Type B pancreatic cell (in vitro differentiated cells): Measurements from ENCODE around the gene CNTRL. TPM values are rescaled to one million over a fixed set of nuclear protein-coding genes. Genes with fewer than 3 reads are reported as not detected.

ENCODE experiments used
- DNase-seq: peaks from one replicate; pipeline ENCODE4 v3.0.0; 2021; ENCODE audit warnings: mixed read lengths; ENCODE audit not compliant: unreplicated experiment; ENCODE audit errors: extremely low spot score
- H3K27ac Mint-ChIP-seq: 2 replicates; pipeline ENCODE4 v1.8.0; 2021; ENCODE audit warnings: mild to moderate bottlenecking, mixed read lengths
- H3K27me3 Mint-ChIP-seq: 2 replicates; pipeline ENCODE4 v1.8.0; 2021; ENCODE audit warnings: mixed read lengths
- H3K36me3 Mint-ChIP-seq: 2 replicates; pipeline ENCODE4 v1.8.0; 2021; ENCODE audit warnings: mixed read lengths
- H3K4me1 Mint-ChIP-seq: one replicate; pipeline ENCODE4 v1.8.0; 2021; ENCODE audit warnings: mixed read lengths; ENCODE audit not compliant: unreplicated experiment
- H3K4me3 Mint-ChIP-seq: 2 replicates; pipeline ENCODE4 v1.8.0; 2021; ENCODE audit warnings: mild to moderate bottlenecking, mixed read lengths
- H3K9me3 Mint-ChIP-seq: 2 replicates; pipeline ENCODE4 v1.8.0; 2021; ENCODE audit warnings: mixed read lengths
- CTCF ChIP-seq: fragments of 200-600 bp; sonication (generic); conservative IDR thresholded peaks from 2 replicates; pipeline ENCODE4 v1.5.0; 2021; ENCODE audit warnings: antibody characterized with exemption, mild to moderate bottlenecking
- total RNA-seq: library from RNA; stranded (reverse); gene quantifications from 2 replicates; pipeline ENCODE4 v1.2.1, GENCODE V29; 2021; ENCODE audit warnings: low replicate concordance

Gene CNTRL
- total RNA-seq, 1 donor from 2014 or later: 20.9 TPM

- peaks cover 31% of the 10 kb centered on the region for H3K36me3 Mint-ChIP-seq
- H3K9me3 Mint-ChIP-seq: no peaks in the 10 kb centered on the region
- peaks cover 23% of the 10 kb centered on the region for H3K4me1 Mint-ChIP-seq
- H3K4me3 Mint-ChIP-seq: no peak overlapping the region
- no peak for TF ChIP-seq CTCF
- H3K27me3 Mint-ChIP-seq: no peaks in the 10 kb centered on the region
- H3K27ac Mint-ChIP-seq: no peak overlapping the region
- DNase-seq: no peak
These were observed 111.1 kb downstream of the CNTRL start for GRCh38 chr9:121185774-121186403.

- no peak overlapping the region for H3K4me3 Mint-ChIP-seq
- no peaks in the 10 kb centered on the region for H3K27me3 Mint-ChIP-seq
- peaks cover 28% of the 10 kb centered on the region for H3K4me1 Mint-ChIP-seq
- TF ChIP-seq CTCF: no peak
- peaks cover 23% of the 10 kb centered on the region for H3K36me3 Mint-ChIP-seq
- no peak overlapping the region for H3K27ac Mint-ChIP-seq
- DNase-seq: no peak
- H3K9me3 Mint-ChIP-seq: no peaks in the 10 kb centered on the region
These were observed 113.0 kb downstream of the CNTRL start for GRCh38 chr9:121187636-121188305.

- Mint-ChIP-seq H3K9me3 (no peaks in the 10 kb centered on the region), H3K36me3 (peaks cover 17% of the 10 kb centered on the region), H3K27ac (no peak overlapping the region), H3K4me3 (no peak overlapping the region), H3K27me3 (no peaks in the 10 kb centered on the region), H3K4me1 (peaks cover 26% of the 10 kb centered on the region)
- no peak for TF ChIP-seq CTCF
- DNase-seq: no peak
These were observed 114.3 kb downstream of the CNTRL start for GRCh38 chr9:121189006-121189405.

DNA sequence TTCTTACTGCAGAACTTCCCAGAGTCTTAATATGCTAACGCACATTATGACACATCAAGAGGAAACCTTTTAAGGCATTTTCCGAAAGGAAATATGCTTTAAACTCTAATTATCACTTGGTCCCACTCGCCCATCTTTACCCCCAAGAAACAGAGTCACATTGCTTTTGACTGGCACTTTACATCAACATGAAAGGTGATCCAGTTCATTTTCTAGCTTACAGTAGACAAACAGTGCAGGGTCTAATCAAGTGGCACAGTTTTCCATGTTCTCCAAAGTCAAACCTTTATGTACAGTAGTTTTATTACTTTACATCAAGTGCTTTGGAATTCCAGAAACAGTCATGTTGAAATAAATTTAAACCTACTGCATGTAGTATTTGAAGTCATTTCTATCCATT, 114.9 kb downstream of the CNTRL start:
- H3K27me3 Mint-ChIP-seq: no peaks in the 10 kb centered on the region
- no peak overlapping the region for H3K4me3 Mint-ChIP-seq
- no peak overlapping the region for H3K27ac Mint-ChIP-seq
- DNase-seq: no peak
- no peaks in the 10 kb centered on the region for H3K9me3 Mint-ChIP-seq
- H3K36me3 Mint-ChIP-seq: peaks cover 17% of the 10 kb centered on the region
- H3K4me1 Mint-ChIP-seq: peaks cover 30% of the 10 kb centered on the region
- TF ChIP-seq CTCF: no peak

DNA sequence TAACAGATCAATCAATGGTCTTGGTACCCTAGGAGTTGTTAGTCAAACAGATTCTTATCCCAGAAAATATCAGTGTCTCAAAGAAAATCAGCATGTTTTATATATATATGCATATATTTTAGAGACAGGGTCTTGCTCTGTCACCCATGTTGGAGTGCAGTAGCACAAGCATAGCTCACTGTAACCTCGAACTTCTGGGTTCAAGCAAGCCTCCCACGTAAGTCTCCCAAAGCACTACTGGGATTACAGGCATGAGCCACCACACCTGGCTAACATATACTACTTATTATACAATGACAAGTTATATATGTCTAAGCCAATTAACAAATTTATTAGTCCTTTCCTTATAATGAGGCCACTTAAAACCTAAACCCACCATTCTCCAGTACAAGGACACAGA, 116.5 kb downstream of the CNTRL start:
- no peak for TF ChIP-seq CTCF
- H3K4me3 Mint-ChIP-seq: no peak overlapping the region

More for the DNA sequence above, 116.5 kb downstream of the CNTRL start:
- Mint-ChIP-seq H3K27me3 (no peaks in the 10 kb centered on the region), H3K27ac (no peak overlapping the region), H3K9me3 (no peaks in the 10 kb centered on the region), H3K4me1 (peaks cover 36% of the 10 kb centered on the region), H3K36me3 (peaks cover 4% of the 10 kb centered on the region)
- DNase-seq: no peak
